CD14-positive monocyte (primary cell): ENCODE measurements around the gene OR2V2. TPM values are rescaled to one million over a fixed set of nuclear protein-coding genes. Genes with fewer than 3 reads are reported as not detected.

Experiments
- DNase-seq, 3 donors: peaks; one replicate each; pipeline ENCODE4 v3.0.0-alpha.2; 2011 to 2022
- H2AFZ ChIP-seq: 2 replicates; pipeline ENCODE4 v1.6.0; 2012; ENCODE audit warnings: mild to moderate bottlenecking, low read depth, low read length, inconsistent platforms; ENCODE audit not compliant: insufficient read depth, poor library complexity, severe bottlenecking
- H3K27ac ChIP-seq, 2 donors: 1 replicate in 1 of 2; 2 replicates in 1 of 2; pipeline ENCODE4 v1.5.1; 2012 to 2013; ENCODE audit warnings: low read length in 2 of 2, control low read depth in 1 of 2, inconsistent platforms in 1 of 2, low read depth in 1 of 2, mild to moderate bottlenecking in 1 of 2
- H3K27me3 ChIP-seq, 2 donors: one replicate each; pipeline versions ENCODE4 v1.6.0 to v1.6.1; 2011 to 2013; ENCODE audit warnings: low read length in 2 of 2; ENCODE audit not compliant: control insufficient read depth in 2 of 2, insufficient read depth in 2 of 2
- H3K36me3 ChIP-seq, 2 donors: replicated peaks in 1 of 2; 1 replicate in 1 of 2; 2 replicates in 1 of 2; pipeline versions ENCODE4 v1.5.1 to v1.6.1; 2012 to 2013; ENCODE audit warnings: low read length in 2 of 2, control low read depth in 1 of 2, inconsistent platforms in 1 of 2, mild to moderate bottlenecking in 1 of 2; ENCODE audit not compliant: insufficient read depth in 2 of 2, control insufficient read depth in 1 of 2
- H3K4me1 ChIP-seq, 2 donors: 1 replicate in 1 of 2; 2 replicates in 1 of 2; pipeline versions ENCODE4 v1.5.1 to v1.6.1; 2012 to 2013; ENCODE audit warnings: low read length in 2 of 2, control low read depth in 1 of 2, inconsistent platforms in 1 of 2, mild to moderate bottlenecking in 1 of 2, moderate library complexity in 1 of 2; ENCODE audit not compliant: insufficient read depth in 2 of 2, control insufficient read depth in 1 of 2
- H3K4me2 ChIP-seq: replicated peaks from 2 replicates; pipeline ENCODE3; 2012; ENCODE audit warnings: low read length, moderate library complexity, mild to moderate bottlenecking; ENCODE audit not compliant: poor library complexity, severe bottlenecking; ENCODE audit errors: extremely low read depth
- H3K4me3 ChIP-seq, 3 experiments: fragments of 200-600 bp in 1 of 3; sonication (generic) in 1 of 3; replicated peaks in 1 of 3; 1 replicate in 2 of 3; 2 replicates in 1 of 3; pipeline ENCODE4 v1.5.1; 2011 to 2013; ENCODE audit warnings: low read length in 3 of 3, mild to moderate bottlenecking in 3 of 3, control low read depth in 2 of 3, low read depth in 2 of 3, inconsistent platforms in 1 of 3, moderate library complexity in 1 of 3
- H3K79me2 ChIP-seq: 2 replicates; pipeline ENCODE4 v1.6.0; 2012; ENCODE audit warnings: mild to moderate bottlenecking, control low read depth, inconsistent platforms, low read length, moderate library complexity; ENCODE audit not compliant: insufficient read depth
- H3K9ac ChIP-seq: 2 replicates; pipeline ENCODE4 v1.6.0; 2017; ENCODE audit warnings: low read length, mild to moderate bottlenecking; ENCODE audit not compliant: insufficient read depth, poor library complexity, severe bottlenecking
- H3K9me3 ChIP-seq, 2 donors: replicated peaks in 1 of 2; 1 replicate in 1 of 2; 2 replicates in 1 of 2; pipeline versions ENCODE4 v1.5.1 to v1.6.1; 2012 to 2013; ENCODE audit warnings: low read length in 2 of 2, control low read depth in 1 of 2; ENCODE audit not compliant: control insufficient read depth in 1 of 2, insufficient read depth in 1 of 2
- H4K20me1 ChIP-seq: 2 replicates; pipeline ENCODE4 v1.6.0; 2012; ENCODE audit warnings: mild to moderate bottlenecking, low read length, control low read depth, moderate library complexity; ENCODE audit not compliant: insufficient read depth
- H3K27ac Mint-ChIP-seq, 7 donors: one replicate each; pipeline ENCODE4 v1.8.0; 2020; ENCODE audit warnings: mild to moderate bottlenecking in 7 of 7, mixed read lengths in 7 of 7, moderate library complexity in 6 of 7, inconsistent platforms in 2 of 7
- H3K27me3 Mint-ChIP-seq, 3 donors: one replicate each; pipeline ENCODE4 v1.8.0; 2021 to 2022; ENCODE audit warnings: low read depth in 3 of 3, mild to moderate bottlenecking in 3 of 3, mixed read lengths in 3 of 3, moderate library complexity in 3 of 3, inconsistent platforms in 1 of 3
- H3K36me3 Mint-ChIP-seq, 2 donors: one replicate each; pipeline ENCODE4 v1.8.0; 2020; ENCODE audit warnings: mixed read lengths in 2 of 2, inconsistent platforms in 1 of 2, mild to moderate bottlenecking in 1 of 2
- H3K4me1 Mint-ChIP-seq: one replicate; pipeline ENCODE4 v1.8.0; 2020; ENCODE audit warnings: mild to moderate bottlenecking, mixed read lengths
- H3K4me3 Mint-ChIP-seq, 2 donors: one replicate each; pipeline ENCODE4 v1.8.0; 2020; ENCODE audit warnings: mild to moderate bottlenecking in 2 of 2, mixed read lengths in 2 of 2, moderate library complexity in 1 of 2
- H3K9me3 Mint-ChIP-seq, 7 donors: one replicate each; pipeline ENCODE4 v1.8.0; 2020 to 2022; ENCODE audit warnings: mixed read lengths in 7 of 7, mild to moderate bottlenecking in 6 of 7, moderate library complexity in 6 of 7, inconsistent platforms in 2 of 7
- WGBS: methylation state at CpG from one replicate; pipeline ENCODE4 v1.1.5; 2013; ENCODE audit warnings: missing lambda C conversion rate; ENCODE audit not compliant: insufficient coverage; 5-methylcytosine and 5-hydroxymethylcytosine counted together
- intact Hi-C, 2 donors: fragments of 100-400 bp; cut with micrococcal nuclease; formaldehyde crosslinking; loops; one replicate each; pipeline versions ENCODE4 v1.15.0 to v1.15.1; 2023
- polyA plus RNA-seq, 3 donors: library from polyadenylated mRNA; depleted of rRNA in 1 of 3; unstranded in 2 of 3; stranded (reverse) in 1 of 3; fragments of 300-500 nt in 2 of 3; fragments of >200 nt in 1 of 3; fragmentation: Illumina TruSeq in 2 of 3; gene quantifications; 1 replicate in 2 of 3; 2 replicates in 1 of 3; pipeline ENCODE4 v1.2.3, GENCODE V29; 2012 to 2021
- TF ChIP-seq, protein P1 (sequence below): fragments of 200-600 bp; IDR thresholded peaks from one replicate; pipeline ENCODE4 v1.8.0; 2022; ENCODE audit warnings: antibody characterized with exemption, mild to moderate bottlenecking

Gene OR2V2
- polyA plus RNA-seq, 3 donors = not detected

DNA sequence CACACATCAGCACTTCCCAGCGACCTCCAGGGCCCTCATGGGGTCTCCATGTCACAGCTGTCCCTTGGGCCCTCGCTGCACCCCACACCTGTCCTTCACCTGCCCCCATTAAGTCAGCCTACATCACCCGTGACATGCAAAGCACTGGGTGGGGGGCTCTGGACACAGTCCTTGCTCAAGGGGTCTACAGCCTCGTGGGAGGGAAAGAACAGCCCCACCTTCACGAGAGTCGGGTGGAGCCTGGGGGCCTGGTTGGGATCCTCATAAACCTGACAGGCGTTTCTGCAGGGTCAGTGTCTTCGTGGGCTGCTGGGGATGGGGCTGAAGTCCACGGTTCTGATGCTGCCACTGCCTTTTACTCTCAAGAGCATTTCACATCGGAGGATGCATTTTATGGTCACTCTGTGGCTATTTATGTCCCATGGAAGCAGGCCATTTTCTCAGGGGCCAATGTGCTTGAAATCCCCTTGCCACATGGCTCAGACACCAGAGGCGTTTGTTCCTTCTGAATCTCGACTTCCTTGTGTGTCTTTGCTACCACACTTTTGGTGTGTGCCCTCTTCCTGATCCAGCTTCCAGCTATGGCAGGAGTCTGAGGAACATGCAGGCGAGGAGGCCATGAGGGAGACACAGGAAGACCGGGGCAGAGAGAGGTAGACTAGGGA is 16.4 kb upstream of the OR2V2 start, which contains the start of gene OR2V1:
TSS of gene OR2V1 (minus strand) at position 338 of the 665 bp plus-strand sequence. CDS start 5,865 bp downstream, outside the sequence.
- Mint-ChIP-seq H3K27ac (no peak within 1 kb of the TSS), H3K27me3 (peaks cover 20 to 44% (median 33%) of the 10 kb centered on the region in 3 donors), H3K4me3 (peak within 1 kb of the TSS in 1 of 2 donors; percentile 8), H3K9me3 (peaks cover 0 to 4% (median 1%) of the 10 kb centered on the region in 7 donors), H3K36me3 (no peaks in the 10 kb centered on the region), H3K4me1 (peaks cover 7% of the 10 kb centered on the region)
- Histone ChIP-seq H3K9ac (no peak within 1 kb of the TSS), H3K36me3 (no peaks in the 10 kb centered on the region), H3K27me3 (peaks cover 0 to 5% of the 10 kb centered on the region in 2 donors), H4K20me1 (no peaks in the 10 kb centered on the region), H3K4me2 (no peak within 1 kb of the TSS), H3K27ac (no peak within 1 kb of the TSS), H2AFZ (no peak within 1 kb of the TSS), H3K79me2 (no peaks in the 10 kb centered on the region), H3K4me3 (no peak within 1 kb of the TSS), H3K4me1 (peaks cover 0 to 4% of the 10 kb centered on the region in 2 donors), H3K9me3 (no peaks in the 10 kb centered on the region)
- TF ChIP-seq, protein P1, sequence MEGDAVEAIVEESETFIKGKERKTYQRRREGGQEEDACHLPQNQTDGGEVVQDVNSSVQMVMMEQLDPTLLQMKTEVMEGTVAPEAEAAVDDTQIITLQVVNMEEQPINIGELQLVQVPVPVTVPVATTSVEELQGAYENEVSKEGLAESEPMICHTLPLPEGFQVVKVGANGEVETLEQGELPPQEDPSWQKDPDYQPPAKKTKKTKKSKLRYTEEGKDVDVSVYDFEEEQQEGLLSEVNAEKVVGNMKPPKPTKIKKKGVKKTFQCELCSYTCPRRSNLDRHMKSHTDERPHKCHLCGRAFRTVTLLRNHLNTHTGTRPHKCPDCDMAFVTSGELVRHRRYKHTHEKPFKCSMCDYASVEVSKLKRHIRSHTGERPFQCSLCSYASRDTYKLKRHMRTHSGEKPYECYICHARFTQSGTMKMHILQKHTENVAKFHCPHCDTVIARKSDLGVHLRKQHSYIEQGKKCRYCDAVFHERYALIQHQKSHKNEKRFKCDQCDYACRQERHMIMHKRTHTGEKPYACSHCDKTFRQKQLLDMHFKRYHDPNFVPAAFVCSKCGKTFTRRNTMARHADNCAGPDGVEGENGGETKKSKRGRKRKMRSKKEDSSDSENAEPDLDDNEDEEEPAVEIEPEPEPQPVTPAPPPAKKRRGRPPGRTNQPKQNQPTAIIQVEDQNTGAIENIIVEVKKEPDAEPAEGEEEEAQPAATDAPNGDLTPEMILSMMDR = no peak
- no peak for DNase-seq
- intact Hi-C loops = no loop called here
- WGBS = 82% methylated on average over 12 of the region's 14 CpGs

- Histone ChIP-seq H3K4me3 (no peak overlapping the region), H2AFZ (no peak overlapping the region), H3K79me2 (no peaks in the 10 kb centered on the region), H3K27ac (no peak overlapping the region), H3K4me1 (peaks cover 0 to 4% of the 10 kb centered on the region in 2 donors), H3K36me3 (no peaks in the 10 kb centered on the region), H4K20me1 (no peaks in the 10 kb centered on the region), H3K27me3 (peaks cover 0 to 5% of the 10 kb centered on the region in 2 donors), H3K9me3 (peaks cover 0 to 2% of the 10 kb centered on the region in 2 donors), H3K4me2 (no peak overlapping the region), H3K9ac (no peak overlapping the region)
- no peaks in the 10 kb centered on the region for H3K36me3 Mint-ChIP-seq
- H3K9me3 Mint-ChIP-seq = peaks cover 0 to 4% (median 3%) of the 10 kb centered on the region in 7 donors
- TF ChIP-seq, protein P1 = no peak
- H3K27ac Mint-ChIP-seq = no peak overlapping the region
- WGBS = 72% methylated on average over 10 of the region's 11 CpGs
- H3K27me3 Mint-ChIP-seq = peaks cover 20 to 42% (median 33%) of the 10 kb centered on the region in 3 donors
- peak overlapping the region in 1 of 2 donors; percentile 8 for H3K4me3 Mint-ChIP-seq
- DNase-seq = no peak
- intact Hi-C loops = no loop called here
- peaks cover 7% of the 10 kb centered on the region for H3K4me1 Mint-ChIP-seq
Measured at GRCh38 chr5:181131514-181131913, 15.9 kb upstream of the OR2V2 start.
